Stimulated activated CD8-positive, alpha-beta memory T cell treated with anti-CD3 and anti-CD28 coated beads, Interleukin-7, amount 100 ng/mL, for 24 hours (primary cell): ENCODE measurements around the gene PLXNB3.
"Not testable (repeated sequence)": the region's sequence is repeated elsewhere in the genome, so short reads cannot be mapped to it uniquely, and the experiment has no call there.

Experiments
- DNase-seq: peaks from one replicate; pipeline ENCODE4 v3.0.0-alpha.2; 2020; ENCODE audit warnings: low read depth

Gene PLXNB3

DNA sequence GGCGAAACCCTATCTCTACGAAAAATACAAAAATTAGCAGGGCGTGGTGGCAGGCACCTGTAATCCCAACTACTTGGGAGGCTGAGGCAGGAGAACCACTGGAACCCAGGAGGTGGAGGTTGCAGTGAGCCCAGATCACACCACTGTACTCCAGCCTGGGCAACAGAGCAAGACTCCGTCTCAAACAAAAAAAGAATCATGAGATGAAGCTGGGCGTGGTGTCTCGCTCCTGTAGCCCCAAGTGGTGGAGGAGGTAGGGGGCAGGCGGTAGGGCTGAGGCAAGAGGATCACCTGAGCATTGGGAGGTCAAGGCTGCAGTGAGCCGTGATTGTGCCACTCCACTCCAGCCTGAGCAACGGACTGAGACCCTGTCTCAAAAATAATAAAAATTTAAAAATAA is 54.0 kb downstream of the PLXNB3 start:
- not testable (repeated sequence) for DNase-seq

DNA sequence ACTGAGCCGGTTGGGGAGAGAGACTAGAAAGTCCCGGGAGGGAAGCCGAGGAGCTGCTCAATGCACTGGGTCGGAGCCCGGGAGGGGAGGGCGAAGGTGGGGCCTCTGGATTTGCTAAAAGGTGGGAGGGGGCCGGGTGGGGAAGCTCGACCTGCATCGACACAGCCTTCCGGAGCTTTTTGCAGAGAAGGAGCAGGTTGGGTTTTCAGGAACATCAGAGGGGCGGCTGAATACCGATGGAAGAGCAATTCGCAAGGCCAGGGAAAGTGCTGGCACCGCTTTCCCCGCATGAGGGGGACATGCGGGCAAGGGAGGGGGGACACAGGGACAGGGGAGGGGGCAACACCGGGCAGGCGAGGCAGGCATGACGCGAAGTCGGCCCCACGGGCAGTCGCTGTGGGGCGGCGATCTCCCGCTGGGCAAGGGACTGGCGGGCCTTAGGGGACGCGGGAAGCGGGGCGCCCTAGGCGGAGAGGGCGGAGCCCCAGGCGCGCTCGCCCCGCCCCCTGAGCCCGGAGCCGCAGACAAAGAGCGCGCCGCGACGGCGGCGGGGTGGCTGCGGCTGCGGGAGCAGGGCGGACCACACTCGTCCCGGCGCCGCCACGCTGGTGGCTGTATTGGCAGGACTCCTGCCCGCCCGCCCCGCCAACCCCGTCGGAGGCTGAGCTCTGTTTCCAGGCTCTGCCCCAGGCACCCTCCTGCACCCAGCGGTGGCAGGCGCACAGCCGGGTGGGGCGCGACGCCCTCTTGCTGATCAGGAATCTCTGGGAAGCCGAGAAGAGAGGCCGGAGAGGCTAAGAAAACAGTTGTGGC is 54.7 kb downstream of the PLXNB3 start:
- no peak for DNase-seq

DNA sequence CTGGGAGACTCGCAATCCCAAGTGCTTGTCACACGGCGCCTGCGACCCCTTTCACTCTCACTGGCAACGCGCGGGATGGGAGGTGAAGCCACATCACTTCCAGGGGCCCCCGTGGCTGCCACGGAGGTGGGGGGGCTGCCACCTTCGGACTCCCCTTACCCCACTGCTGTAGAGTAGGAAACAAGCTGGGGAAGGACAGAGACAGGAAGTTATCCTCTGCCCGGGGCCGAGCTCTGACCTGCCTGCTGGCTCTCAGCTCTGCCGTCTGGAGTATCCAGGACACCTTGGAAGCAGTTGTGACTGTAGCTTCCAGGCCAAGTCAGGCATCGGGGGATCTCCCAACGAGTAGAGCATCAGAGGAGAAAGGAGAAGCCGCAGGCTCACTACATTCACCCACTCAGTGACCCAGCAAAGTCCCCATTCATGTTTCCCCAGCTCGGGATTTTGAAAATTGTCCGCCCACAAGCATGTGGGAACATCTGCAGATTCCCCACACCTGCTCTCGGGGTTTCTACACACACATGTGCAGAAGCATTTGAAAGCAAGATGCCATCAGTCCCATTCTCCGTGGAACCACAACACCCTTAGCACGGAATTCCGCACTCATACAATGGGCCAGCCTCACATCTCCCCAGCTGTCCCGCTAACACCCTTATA is 55.5 kb downstream of the PLXNB3 start:
- DNase-seq = no peak

DNA sequence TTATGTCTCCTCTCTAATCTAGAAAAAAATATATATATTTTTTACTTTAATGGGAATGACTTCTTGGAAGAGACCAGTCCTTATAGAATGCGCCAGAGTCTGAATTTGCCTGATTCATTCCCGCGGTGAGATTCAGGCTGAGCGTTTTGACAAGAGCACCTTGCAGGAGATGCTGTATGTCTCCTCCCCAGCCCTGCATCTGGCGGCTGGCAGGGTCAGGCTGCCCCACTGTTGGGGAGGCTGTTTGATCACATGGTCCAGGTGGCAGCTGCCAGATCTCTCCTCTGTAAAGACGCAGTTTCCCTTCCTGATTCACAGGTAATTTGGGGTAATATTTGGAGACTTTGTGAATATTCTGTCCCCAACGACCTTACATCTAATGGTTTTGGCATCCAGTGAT is 56.6 kb downstream of the PLXNB3 start:
- DNase-seq = no peak

DNA sequence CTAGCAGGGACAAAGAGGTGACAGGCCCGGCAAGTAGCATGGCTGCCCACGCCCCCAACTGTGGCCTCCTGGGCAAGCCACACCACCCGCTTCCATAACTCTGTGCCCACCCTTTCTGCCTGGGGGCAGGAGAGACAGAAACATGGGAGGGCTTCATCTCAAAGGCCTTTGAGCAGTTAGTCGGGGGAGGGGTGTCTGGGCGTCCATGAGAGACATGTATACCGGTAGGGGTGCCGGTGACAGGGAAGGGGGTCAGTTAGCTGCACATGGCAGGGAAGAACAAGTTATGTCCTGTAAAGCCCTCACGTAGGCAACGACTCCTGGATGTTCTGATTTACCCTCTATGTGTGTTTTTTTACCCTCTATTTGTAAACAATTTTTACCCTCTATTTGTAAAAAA is 57.0 kb downstream of the PLXNB3 start:
- DNase-seq = no peak

DNA sequence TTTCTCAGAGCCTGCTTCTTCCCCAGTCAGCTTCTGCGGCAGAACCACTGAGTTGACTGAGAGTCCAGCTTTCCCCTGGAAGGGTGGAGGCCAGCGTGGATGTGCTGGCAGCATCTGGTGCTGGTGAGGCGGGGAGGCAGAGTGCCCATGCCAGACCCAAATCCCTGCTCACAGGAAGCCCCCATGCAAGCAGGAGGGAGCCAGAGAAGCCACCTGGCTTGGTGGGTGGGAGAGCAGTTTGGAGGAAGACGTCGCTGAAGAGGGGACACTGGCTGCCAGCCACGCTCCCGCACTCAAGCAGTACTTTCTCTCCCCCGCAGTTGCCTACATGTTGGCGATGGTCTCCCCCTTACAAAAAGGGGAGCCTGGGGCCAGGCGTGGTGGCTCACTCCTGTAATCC is 60.3 kb downstream of the PLXNB3 start:
- no peak for DNase-seq

DNA sequence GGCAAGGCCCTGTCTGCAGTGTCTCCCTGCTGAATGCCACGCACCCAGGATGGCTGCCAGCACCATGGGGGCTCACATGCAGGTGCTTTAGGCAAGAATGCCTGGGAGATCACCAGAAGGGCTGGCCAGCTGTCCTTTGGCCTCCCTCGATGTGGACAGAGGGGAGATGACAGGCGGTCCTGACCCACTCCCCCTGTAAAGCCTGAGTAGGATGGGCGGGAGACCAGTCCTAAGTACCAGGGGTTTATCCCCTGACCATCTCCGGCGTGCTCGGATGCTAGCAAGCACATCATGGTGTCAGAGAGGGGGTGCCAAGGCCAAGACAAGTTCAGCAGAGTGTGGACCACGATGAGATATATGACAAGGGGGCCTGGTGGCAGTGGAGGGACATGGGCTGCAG is 61.0 kb downstream of the PLXNB3 start:
- DNase-seq = no peak
